HG03139 (cell line): ENCODE measurements around the gene SPPL3.
A peak's percentile ranks its signal among the peaks of the same experiment; 100 is the strongest.

Experiments used
- ATAC-seq: cut with Tn5 transposase; IDR thresholded peaks from one replicate; pipeline ENCODE4 v1.9.1; 2021; ENCODE audit not compliant: unreplicated experiment

The SPPL3 gene

GRCh38 chr12:120879102-120879501 is 25.1 kb downstream of the SPPL3 start:
- ATAC-seq: no peak

GRCh38 chr12:120874547-120875245 is 29.5 kb downstream of the SPPL3 start:
- no peak for ATAC-seq

- ATAC-seq: no peak
These were observed 30.9 kb downstream of the SPPL3 start for GRCh38 chr12:120873226-120873625.

GRCh38 chr12:120872487-120872886 is 31.7 kb downstream of the SPPL3 start:
- ATAC-seq: no peak

- ATAC-seq: no peak
These were observed 33.7 kb downstream of the SPPL3 start for GRCh38 chr12:120870415-120870814.

- ATAC-seq: no peak
These were observed 34.8 kb downstream of the SPPL3 start for GRCh38 chr12:120869376-120869775.

- ATAC-seq: no peak
These were observed 38.0 kb downstream of the SPPL3 start for GRCh38 chr12:120866108-120866507.

GRCh38 chr12:120865098-120865497 is 39.1 kb downstream of the SPPL3 start:
- no peak for ATAC-seq

GRCh38 chr12:120862664-120863063 is 41.5 kb downstream of the SPPL3 start:
- no peak for ATAC-seq

GRCh38 chr12:120861074-120861795 is 42.9 kb downstream of the SPPL3 start:
- no peak for ATAC-seq

GRCh38 chr12:120858306-120859088 is 45.7 kb downstream of the SPPL3 start:
- no peak for ATAC-seq

GRCh38 chr12:120856980-120857379 is 47.2 kb downstream of the SPPL3 start:
- no peak for ATAC-seq

GRCh38 chr12:120855823-120856588 is 48.2 kb downstream of the SPPL3 start:
- no peak for ATAC-seq

GRCh38 chr12:120854804-120855203 is 49.4 kb downstream of the SPPL3 start:
- no peak for ATAC-seq

- no peak for ATAC-seq
These were observed 51.0 kb downstream of the SPPL3 start for GRCh38 chr12:120853188-120853587.

GRCh38 chr12:120851944-120852343 is 52.2 kb downstream of the SPPL3 start:
- no peak for ATAC-seq

GRCh38 chr12:120851444-120851843 is 52.7 kb downstream of the SPPL3 start:
- peak; percentile 49 for ATAC-seq

- ATAC-seq: no peak
These were observed 54.4 kb downstream of the SPPL3 start for GRCh38 chr12:120849765-120850164.

- no peak for ATAC-seq
These were observed 56.3 kb downstream of the SPPL3 start for GRCh38 chr12:120847814-120848213.

- ATAC-seq: no peak
These were observed 56.8 kb downstream of the SPPL3 start for GRCh38 chr12:120847392-120847791.

- no peak for ATAC-seq
These were observed 57.4 kb downstream of the SPPL3 start for GRCh38 chr12:120846721-120847120.
